Loucy (cell line): Measurements from ENCODE around the gene SLC35F1.

Experiments
- H2AFZ ChIP-seq: fragments of 200-600 bp; sonication (generic); 2 replicates; pipeline ENCODE4 v1.6.0; 2016; ENCODE audit warnings: antibody characterized with exemption, mild to moderate bottlenecking, low read length, moderate library complexity
- H3F3A ChIP-seq: fragments of 200-600 bp; 2 replicates; pipeline ENCODE4 v1.6.0; 2016; ENCODE audit warnings: antibody characterized with exemption, low read depth, mild to moderate bottlenecking
- H3K27me3 ChIP-seq: fragments of 200-600 bp; sonication (generic); 2 replicates; pipeline ENCODE4 v1.6.1; 2014; ENCODE audit warnings: low read length, mild to moderate bottlenecking; ENCODE audit not compliant: insufficient read depth, poor library complexity, severe bottlenecking
- H3K36me3 ChIP-seq: fragments of 200-600 bp; sonication (generic); 2 replicates; pipeline ENCODE4 v1.6.1; 2016; ENCODE audit warnings: low read length; ENCODE audit not compliant: insufficient read depth
- H3K4me1 ChIP-seq: fragments of 200-600 bp; sonication (generic); 2 replicates; pipeline ENCODE4 v1.5.1; 2014; ENCODE audit warnings: low read length, mild to moderate bottlenecking; ENCODE audit not compliant: insufficient read depth, poor library complexity, severe bottlenecking
- H3K4me2 ChIP-seq: fragments of 200-600 bp; sonication (generic); 2 replicates; pipeline ENCODE4 v1.6.0; 2014; ENCODE audit warnings: antibody characterized with exemption, low read length, low read depth, mild to moderate bottlenecking; ENCODE audit not compliant: poor library complexity, severe bottlenecking
- H3K4me3 ChIP-seq: fragments of 200-600 bp; sonication (generic); 2 replicates; pipeline ENCODE4 v1.5.1; 2014; ENCODE audit warnings: low read length, mild to moderate bottlenecking, mixed read lengths; ENCODE audit not compliant: poor library complexity, severe bottlenecking
- H3K79me2 ChIP-seq: fragments of 200-600 bp; sonication (generic); 2 replicates; pipeline ENCODE4 v1.6.1; 2014; ENCODE audit warnings: low read length; ENCODE audit not compliant: insufficient read depth
- H3K9ac ChIP-seq: fragments of 200-600 bp; sonication (generic); 2 replicates; pipeline ENCODE4 v1.6.0; 2014; ENCODE audit warnings: mild to moderate bottlenecking, low read depth, low read length, moderate library complexity; ENCODE audit not compliant: poor library complexity, severe bottlenecking
- H3K9me2 ChIP-seq: fragments of 200-600 bp; sonication (generic); replicated peaks from 2 replicates; pipeline ENCODE4 v1.6.1; 2016; ENCODE audit warnings: low read depth, low read length, mixed read lengths
- H3K9me3 ChIP-seq: fragments of 200-600 bp; sonication (generic); 2 replicates; pipeline ENCODE4 v1.6.1; 2014; ENCODE audit warnings: mild to moderate bottlenecking, antibody characterized with exemption, low read length, low read depth; ENCODE audit not compliant: insufficient read depth
- H4K20me1 ChIP-seq: fragments of 200-600 bp; sonication (generic); 2 replicates; pipeline ENCODE4 v1.6.0; 2014; ENCODE audit warnings: antibody characterized with exemption, low read length, mild to moderate bottlenecking; ENCODE audit not compliant: insufficient read depth, poor library complexity, severe bottlenecking
- CTCF ChIP-seq: fragments of 200-600 bp; sonication (generic); conservative IDR thresholded peaks from 2 replicates; pipeline ENCODE4 v1.5.1; 2014; ENCODE audit warnings: mild to moderate bottlenecking, antibody characterized with exemption, low read length
- EZH2phosphoT487 ChIP-seq: fragments of 200-600 bp; IDR thresholded peaks from 2 replicates; pipeline ENCODE4 v1.6.1; 2018; ENCODE audit warnings: antibody characterized with exemption, mild to moderate bottlenecking, moderate library complexity, borderline replicate concordance

The SLC35F1 gene

GRCh38 chr6:118202517-118202916 lies 295.5 kb downstream of the SLC35F1 start:
- no peaks in the 10 kb centered on the region for H3K9me2 ChIP-seq
- H3K4me2 ChIP-seq: no peak overlapping the region
- no peaks in the 10 kb centered on the region for H3K9me3 ChIP-seq
- no peaks in the 10 kb centered on the region for H3F3A ChIP-seq
- H3K9ac ChIP-seq: no peak overlapping the region
- H3K36me3 ChIP-seq: no peaks in the 10 kb centered on the region
- TF ChIP-seq CTCF: no peak
- no peak for TF ChIP-seq EZH2phosphoT487
- no peak overlapping the region for H2AFZ ChIP-seq
- H4K20me1 ChIP-seq: no peaks in the 10 kb centered on the region
- no peaks in the 10 kb centered on the region for H3K79me2 ChIP-seq
- no peaks in the 10 kb centered on the region for H3K4me1 ChIP-seq
- H3K27me3 ChIP-seq: no peaks in the 10 kb centered on the region
- H3K4me3 ChIP-seq: no peak overlapping the region

GRCh38 chr6:118203545-118203944 lies 296.5 kb downstream of the SLC35F1 start:
- TF ChIP-seq EZH2phosphoT487 (no peak), CTCF (no peak)
- Histone ChIP-seq H3K9ac (no peak overlapping the region), H3K4me2 (no peak overlapping the region), H3K9me3 (no peaks in the 10 kb centered on the region), H3K36me3 (no peaks in the 10 kb centered on the region), H3K9me2 (no peaks in the 10 kb centered on the region), H2AFZ (no peak overlapping the region), H3F3A (no peaks in the 10 kb centered on the region), H4K20me1 (no peaks in the 10 kb centered on the region), H3K27me3 (no peaks in the 10 kb centered on the region), H3K4me3 (no peak overlapping the region), H3K79me2 (no peaks in the 10 kb centered on the region), H3K4me1 (no peaks in the 10 kb centered on the region)

- Histone ChIP-seq H3K9ac (no peak overlapping the region), H3K4me3 (no peak overlapping the region)
Observed at GRCh38 chr6:118206221-118206620, 299.2 kb downstream of the SLC35F1 start.

More at GRCh38 chr6:118206221-118206620, 299.2 kb downstream of the SLC35F1 start:
- no peaks in the 10 kb centered on the region for H3K9me3 ChIP-seq
- H3K79me2 ChIP-seq: no peaks in the 10 kb centered on the region
- no peaks in the 10 kb centered on the region for H3F3A ChIP-seq
- no peaks in the 10 kb centered on the region for H3K27me3 ChIP-seq
- no peak overlapping the region for H3K4me2 ChIP-seq
- TF ChIP-seq CTCF (no peak), EZH2phosphoT487 (no peak)
- H2AFZ ChIP-seq: no peak overlapping the region
- no peaks in the 10 kb centered on the region for H3K9me2 ChIP-seq
- no peaks in the 10 kb centered on the region for H3K4me1 ChIP-seq
- no peaks in the 10 kb centered on the region for H4K20me1 ChIP-seq
- no peaks in the 10 kb centered on the region for H3K36me3 ChIP-seq
